HepG2 (cell line): ENCODE data around the gene MDP1. TPM values are rescaled to one million over a fixed set of nuclear protein-coding genes. Genes with fewer than 3 reads are reported as not detected.
A peak's percentile ranks its signal among the peaks of the same experiment; 100 is the strongest.

Experiments
- EEA1 ChIP-seq: sonication (generic); formaldehyde crosslinking; IDR thresholded peaks from 2 replicates; pipeline ENCODE4 v1.5.1; 2020; ENCODE audit warnings: mild to moderate bottlenecking, missing genetic modification reagents, borderline replicate concordance
- HMGA1 ChIP-seq: sonication (generic); formaldehyde crosslinking; conservative IDR thresholded peaks from 2 replicates; pipeline ENCODE4 v1.4.0; 2020; ENCODE audit warnings: missing genetic modification reagents
- IRX3 ChIP-seq: sonication (generic); formaldehyde crosslinking; IDR thresholded peaks from 2 replicates; pipeline ENCODE4 v1.8.1; 2023; ENCODE audit warnings: mild to moderate bottlenecking, low read depth, missing genetic modification reagents, borderline replicate concordance
- MTA3 ChIP-seq: sonication (generic); formaldehyde crosslinking; IDR thresholded peaks from 2 replicates; pipeline ENCODE4 v1.4.0; 2020; ENCODE audit warnings: missing genetic modification reagents
- NAIF1 ChIP-seq: sonication (generic); formaldehyde crosslinking; IDR thresholded peaks from 2 replicates; pipeline ENCODE4 v1.5.0; 2020; ENCODE audit warnings: mild to moderate bottlenecking, missing genetic modification reagents, borderline replicate concordance
- ONECUT2 ChIP-seq: sonication (generic); formaldehyde crosslinking; IDR thresholded peaks from 2 replicates; pipeline ENCODE4 v1.4.0; 2020; ENCODE audit warnings: missing genetic modification reagents
- POLR2AphosphoS5 ChIP-seq: IDR thresholded peaks from 2 replicates; pipeline ENCODE4 v1.6.1; 2012; ENCODE audit warnings: low read depth, low read length
- RBFOX2 ChIP-seq: fragments of 200-400 bp; formaldehyde crosslinking; IDR thresholded peaks from 2 replicates; pipeline ENCODE4 v1.6.1; 2017; ENCODE audit warnings: low read depth, mild to moderate bottlenecking, low read length
- SP2 ChIP-seq: sonication (generic); formaldehyde crosslinking; IDR thresholded peaks from 2 replicates; pipeline ENCODE4 v1.5.1; 2020; ENCODE audit warnings: mild to moderate bottlenecking, missing genetic modification reagents
- WIZ ChIP-seq: sonication (generic); formaldehyde crosslinking; IDR thresholded peaks from 2 replicates; pipeline ENCODE4 v1.5.1; 2020; ENCODE audit warnings: mild to moderate bottlenecking, missing genetic modification reagents
- ZBTB21 ChIP-seq: sonication (generic); formaldehyde crosslinking; IDR thresholded peaks from 2 replicates; pipeline ENCODE4 v1.4.0; 2020; ENCODE audit warnings: missing genetic modification reagents
- ZEB1 ChIP-seq: IDR thresholded peaks from 2 replicates; pipeline ENCODE4 v1.6.1; 2012; ENCODE audit warnings: mild to moderate bottlenecking, low read depth, inconsistent platforms; ENCODE audit not compliant: insufficient replicate concordance
- ZNF124 ChIP-seq: sonication (generic); formaldehyde crosslinking; IDR thresholded peaks from 2 replicates; pipeline ENCODE4 v1.4.0; 2020; ENCODE audit warnings: missing genetic modification reagents
- ZNF225 ChIP-seq: sonication (generic); formaldehyde crosslinking; IDR thresholded peaks from 2 replicates; pipeline ENCODE4 v1.4.0; 2020; ENCODE audit warnings: mild to moderate bottlenecking, missing genetic modification reagents
- ZNF431 ChIP-seq: sonication (generic); formaldehyde crosslinking; IDR thresholded peaks from 2 replicates; pipeline ENCODE4 v1.9.0; 2022; ENCODE audit warnings: missing genetic modification reagents, low read depth, mild to moderate bottlenecking, borderline replicate concordance
- ZNF563 ChIP-seq: sonication (generic); formaldehyde crosslinking; IDR thresholded peaks from 2 replicates; pipeline ENCODE4 v1.8.0; 2022; ENCODE audit warnings: mild to moderate bottlenecking, moderate library complexity, missing genetic modification reagents
- ZNF7 ChIP-seq: IDR thresholded peaks from 2 replicates; pipeline ENCODE4 v1.6.1; 2016; ENCODE audit warnings: missing biosample characterization, missing genetic modification reagents
- ZNF841 ChIP-seq: sonication (generic); formaldehyde crosslinking; IDR thresholded peaks from 2 replicates; pipeline ENCODE4 v1.8.1; 2023; ENCODE audit warnings: missing genetic modification reagents, borderline replicate concordance
- ZSCAN22 ChIP-seq: sonication (generic); formaldehyde crosslinking; IDR thresholded peaks from 2 replicates; pipeline ENCODE4 v1.4.0; 2020; ENCODE audit warnings: mild to moderate bottlenecking, missing genetic modification reagents
- ZZZ3 ChIP-seq: sonication (generic); formaldehyde crosslinking; IDR thresholded peaks from 2 replicates; pipeline ENCODE4 v1.4.0; 2020; ENCODE audit warnings: missing genetic modification reagents, mild to moderate bottlenecking, borderline replicate concordance
- polyA plus RNA-seq, 8 experiments: library from polyadenylated mRNA; depleted of rRNA in 3 of 8; stranded (reverse) in 7 of 8; unstranded in 1 of 8; fragments of >200 nt; fragmentation: Illumina TruSeq in 4 of 8; extraction: Trizol in 4 of 8; gene quantifications; 2 replicates each; pipeline versions ENCODE4 v1.2.1 to v1.2.3, GENCODE V29; 2011 to 2016; ENCODE audit warnings: low read depth in 4 of 8, missing spikeins in 1 of 8, mixed read lengths in 1 of 8; ENCODE audit not compliant: insufficient read depth in 1 of 8
- total RNA-seq, 5 experiments: library from RNA; depleted of rRNA; stranded (reverse); fragments of >200 nt; fragmentation: Illumina TruSeq; extraction: Trizol; gene quantifications; 2 replicates each; pipeline ENCODE4 v1.2.3, GENCODE V29; 2016; ENCODE audit warnings: low read depth in 1 of 5
- TF ChIP-seq, protein P1 (sequence below): IDR thresholded peaks from 2 replicates; pipeline ENCODE4 v1.6.1; 2016; ENCODE audit warnings: low read depth
- TF ChIP-seq, protein P2 (sequence below): IDR thresholded peaks from 2 replicates; pipeline ENCODE4 v1.6.1; 2016
- TF ChIP-seq, protein P3 (sequence below): sonication (generic); formaldehyde crosslinking; IDR thresholded peaks from 2 replicates; pipeline ENCODE4 v1.4.0; 2020; ENCODE audit warnings: missing genetic modification reagents, low read depth, mild to moderate bottlenecking, borderline replicate concordance

The MDP1 gene
- total and polyA plus RNA-seq, 2 of the 13 experiments (the other 11 are each of a cell fraction or from before 2014, with no cell fraction given) = 44.1 to 48.7 TPM

DNA sequence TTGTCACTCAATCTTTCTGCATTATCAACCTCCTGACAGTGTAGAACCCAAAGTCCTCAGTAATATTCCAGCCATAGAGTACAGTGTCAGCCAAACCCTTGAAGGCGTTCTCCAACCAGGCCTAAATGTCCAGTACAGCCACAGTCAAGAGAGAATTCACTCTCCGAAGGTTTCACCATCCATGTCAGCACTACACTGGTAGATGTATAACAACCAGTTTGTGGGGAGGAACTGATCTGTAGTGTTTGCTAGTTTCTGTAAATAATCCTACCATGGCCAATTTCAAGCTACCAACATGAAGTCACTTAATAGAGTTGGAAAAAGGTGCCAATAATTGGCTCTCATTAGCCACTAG is 456 bp upstream of the MDP1 start (continued):
- TF ChIP-seq, protein P1, sequence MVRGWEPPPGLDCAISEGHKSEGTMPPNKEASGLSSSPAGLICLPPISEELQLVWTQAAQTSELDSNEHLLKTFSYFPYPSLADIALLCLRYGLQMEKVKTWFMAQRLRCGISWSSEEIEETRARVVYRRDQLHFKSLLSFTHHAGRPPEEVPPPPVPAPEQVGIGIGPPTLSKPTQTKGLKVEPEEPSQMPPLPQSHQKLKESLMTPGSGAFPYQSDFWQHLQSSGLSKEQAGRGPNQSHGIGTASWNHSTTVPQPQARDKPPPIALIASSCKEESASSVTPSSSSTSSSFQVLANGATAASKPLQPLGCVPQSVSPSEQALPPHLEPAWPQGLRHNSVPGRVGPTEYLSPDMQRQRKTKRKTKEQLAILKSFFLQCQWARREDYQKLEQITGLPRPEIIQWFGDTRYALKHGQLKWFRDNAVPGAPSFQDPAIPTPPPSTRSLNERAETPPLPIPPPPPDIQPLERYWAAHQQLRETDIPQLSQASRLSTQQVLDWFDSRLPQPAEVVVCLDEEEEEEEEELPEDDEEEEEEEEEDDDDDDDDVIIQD (CRISPR knock-in tag) = no peak
- TF ChIP-seq HMGA1 (CRISPR knock-in tag) (no peak), ZNF225 (no peak), ZNF7 (CRISPR knock-in tag) (0 out of 2 replicates have a peak, but pooled peaks have one; percentile 2), ZNF563 (CRISPR knock-in tag) (no peak), ZEB1 (no peak), ZNF431 (no peak), ZNF124 (CRISPR knock-in tag) (no peak), ONECUT2 (CRISPR knock-in tag) (0 out of 2 replicates have a peak, but pooled peaks have one; percentile 2), WIZ (CRISPR knock-in tag) (peak; percentile 8; the same call in 1 of the 2 replicates), ZNF841 (CRISPR knock-in tag) (0 out of 2 replicates have a peak, but pooled peaks have one; percentile 7), SP2 (CRISPR knock-in tag) (no peak), ZBTB21 (CRISPR knock-in tag) (no peak), ZZZ3 (CRISPR knock-in tag) (no peak), EEA1 (CRISPR knock-in tag) (no peak), NAIF1 (CRISPR knock-in tag) (0 out of 2 replicates have a peak, but pooled peaks have one; percentile 3), POLR2AphosphoS5 (no peak), MTA3 (CRISPR knock-in tag) (0 out of 2 replicates have a peak, but pooled peaks have one; percentile 2), ZSCAN22 (CRISPR knock-in tag) (no peak), RBFOX2 (no peak), IRX3 (CRISPR knock-in tag) (peak; percentile 44; the same call in 1 of the 2 replicates)
- TF ChIP-seq, protein P2, sequence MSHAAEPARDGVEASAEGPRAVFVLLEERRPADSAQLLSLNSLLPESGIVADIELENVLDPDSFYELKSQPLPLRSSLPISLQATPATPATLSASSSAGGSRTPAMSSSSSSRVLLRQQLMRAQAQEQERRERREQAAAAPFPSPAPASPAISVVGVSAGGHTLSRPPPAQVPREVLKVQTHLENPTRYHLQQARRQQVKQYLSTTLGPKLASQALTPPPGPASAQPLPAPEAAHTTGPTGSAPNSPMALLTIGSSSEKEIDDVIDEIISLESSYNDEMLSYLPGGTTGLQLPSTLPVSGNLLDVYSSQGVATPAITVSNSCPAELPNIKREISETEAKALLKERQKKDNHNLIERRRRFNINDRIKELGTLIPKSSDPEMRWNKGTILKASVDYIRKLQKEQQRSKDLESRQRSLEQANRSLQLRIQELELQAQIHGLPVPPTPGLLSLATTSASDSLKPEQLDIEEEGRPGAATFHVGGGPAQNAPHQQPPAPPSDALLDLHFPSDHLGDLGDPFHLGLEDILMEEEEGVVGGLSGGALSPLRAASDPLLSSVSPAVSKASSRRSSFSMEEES (CRISPR knock-in tag) = no peak
- TF ChIP-seq, protein P3, sequence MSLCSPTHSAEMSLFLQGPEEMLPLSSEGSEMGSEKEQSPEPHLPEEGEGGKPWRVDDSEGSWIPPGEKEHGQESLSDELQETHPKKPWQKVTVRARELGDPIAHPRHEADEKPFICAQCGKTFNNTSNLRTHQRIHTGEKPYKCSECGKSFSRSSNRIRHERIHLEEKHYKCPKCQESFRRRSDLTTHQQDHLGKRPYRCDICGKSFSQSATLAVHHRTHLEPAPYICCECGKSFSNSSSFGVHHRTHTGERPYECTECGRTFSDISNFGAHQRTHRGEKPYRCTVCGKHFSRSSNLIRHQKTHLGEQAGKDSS (CRISPR knock-in tag) = no peak
